ENCODE data around the gene BCL2L1. TPM values are rescaled to one million over a fixed set of nuclear protein-coding genes. Genes with fewer than 3 reads are reported as not detected.
A peak's percentile ranks its signal among the peaks of the same experiment; 100 is the strongest.

Gene BCL2L1
- total RNA-seq, 2 donors from 2014 or later: 96.2 to 103 TPM

- Histone ChIP-seq H3K4me3 (no peak overlapping the region), H3K4me1 (no peaks in the 10 kb centered on the region), H3K36me3 (replicated peaks in 1 of 2; ENCODE audit: insufficient read depth in 1 of 2, low read depth in 2 of 2) (no peaks in the 10 kb centered on the region), H3K27me3 (no peaks in the 10 kb centered on the region), H3K27ac (no peak overlapping the region), H3K9me3 (no peaks in the 10 kb centered on the region)
- ATAC-seq (no peak), DNase-seq (no peak)
- 14 to 20% methylated on average over 1 of the region's 1 CpG for WGBS, 2 donors
- no peak for TF ChIP-seq CTCF (IDR thresholded peaks at IDR 0.05)
- intact Hi-C loops (cut with DNase I): no loop called here
Observed at GRCh38 chr20:31746068-31746878, 23.6 kb upstream of the BCL2L1 start.

- Histone ChIP-seq H3K4me3 (no peak overlapping the region), H3K27ac (no peak overlapping the region), H3K27me3 (no peaks in the 10 kb centered on the region), H3K36me3 (replicated peaks in 1 of 2; ENCODE audit: insufficient read depth in 1 of 2, low read depth in 2 of 2) (no peaks in the 10 kb centered on the region), H3K4me1 (peaks cover 6% of the 10 kb centered on the region), H3K9me3 (no peaks in the 10 kb centered on the region)
- no peak for ATAC-seq
- 52 to 58% methylated on average over 1 of the region's 1 CpG for WGBS, 2 donors
- intact Hi-C loops (cut with DNase I): no loop called here
- TF ChIP-seq CTCF (IDR thresholded peaks at IDR 0.05): no peak
- TF ChIP-seq POLR2A (IDR thresholded peaks at IDR 0.05): no peak
- no peak for DNase-seq
Observed at GRCh38 chr20:31740656-31741323, 18.1 kb upstream of the BCL2L1 start.

- WGBS, 2 donors: 5 to 11% methylated on average over 1 of the region's 1 CpG
- no peak for DNase-seq
- H3K27ac ChIP-seq: no peak overlapping the region
- H3K36me3 ChIP-seq (replicated peaks in 1 of 2; ENCODE audit: insufficient read depth in 1 of 2, low read depth in 2 of 2): no peaks in the 10 kb centered on the region
- no peak for ATAC-seq
- H3K4me3 ChIP-seq: no peak overlapping the region
- TF ChIP-seq POLR2A (IDR thresholded peaks at IDR 0.05) (no peak), CTCF (IDR thresholded peaks at IDR 0.05) (no peak)
- H3K4me1 ChIP-seq: peaks cover 6% of the 10 kb centered on the region
- no peaks in the 10 kb centered on the region for H3K9me3 ChIP-seq
- intact Hi-C loops (cut with DNase I): no loop called here
- H3K27me3 ChIP-seq: no peaks in the 10 kb centered on the region
Observed at GRCh38 chr20:31740208-31740607, 17.5 kb upstream of the BCL2L1 start.

- Histone ChIP-seq H3K27me3 (no peaks in the 10 kb centered on the region), H3K36me3 (replicated peaks in 1 of 2; ENCODE audit: insufficient read depth in 1 of 2, low read depth in 2 of 2) (no peaks in the 10 kb centered on the region), H3K9me3 (no peaks in the 10 kb centered on the region), H3K27ac (peak overlapping the region in 1 of 4 donors; percentile 76), H3K4me1 (peaks cover 6% of the 10 kb centered on the region), H3K4me3 (peak overlapping the region; percentile 45 to 86)
- DNase-seq: no peak
- intact Hi-C loops (cut with DNase I): no loop called here
- 1 to 3% methylated on average over 11 of the region's 11 CpGs for WGBS, 2 donors
- no peak for ATAC-seq
- TF ChIP-seq CTCF (IDR thresholded peaks at IDR 0.05) (no peak), POLR2A (IDR thresholded peaks at IDR 0.05) (no peak)
Observed at GRCh38 chr20:31739550-31739977, 16.9 kb upstream of the BCL2L1 start.

All from body of pancreas (tissue), 4 donors.